IPS-18a (cell line): Measurements from ENCODE around the gene IGDCC3.

ENCODE experiments used
- H3K27ac ChIP-seq: one replicate; pipeline ENCODE4 v1.5.1; 2013; ENCODE audit warnings: low read length
- H3K27me3 ChIP-seq: one replicate; pipeline ENCODE4 v1.6.1; 2013; ENCODE audit warnings: mild to moderate bottlenecking, low read length; ENCODE audit not compliant: control insufficient read depth, insufficient read depth
- H3K36me3 ChIP-seq: one replicate; pipeline ENCODE4 v1.6.1; 2013; ENCODE audit warnings: low read depth, low read length; ENCODE audit not compliant: control insufficient read depth
- H3K4me1 ChIP-seq: one replicate; pipeline ENCODE4 v1.6.1; 2013; ENCODE audit warnings: low read depth, low read length; ENCODE audit not compliant: control insufficient read depth
- H3K4me3 ChIP-seq: one replicate; pipeline ENCODE4 v1.5.1; 2013; ENCODE audit warnings: low read length
- H3K9ac ChIP-seq: one replicate; pipeline ENCODE4 v1.6.1; 2013; ENCODE audit warnings: mild to moderate bottlenecking, low read length, moderate library complexity
- H3K9me3 ChIP-seq: one replicate; pipeline ENCODE4 v1.6.1; 2013; ENCODE audit warnings: low read depth, low read length; ENCODE audit not compliant: control insufficient read depth

The IGDCC3 gene

DNA sequence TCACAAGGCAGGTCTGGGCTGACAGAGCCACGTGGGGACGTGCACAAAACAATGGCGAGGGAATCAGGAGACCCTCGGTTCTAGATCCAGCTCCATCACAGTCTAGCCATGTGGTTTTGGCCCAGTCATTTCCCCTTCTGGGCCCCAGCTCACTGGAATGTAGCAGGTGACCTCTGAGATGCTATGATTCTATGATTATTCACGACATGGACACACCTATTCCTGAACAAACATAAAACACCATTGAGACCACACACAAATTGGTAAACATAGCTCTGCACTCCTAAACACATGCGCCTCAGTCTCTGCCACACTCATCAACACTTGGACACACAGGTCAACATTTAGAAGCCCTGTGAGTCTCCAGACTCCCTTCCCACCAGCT is 36.0 kb upstream of the IGDCC3 start:
- no peaks in the 10 kb centered on the region for H3K9me3 ChIP-seq
- H3K36me3 ChIP-seq: no peaks in the 10 kb centered on the region
- H3K4me1 ChIP-seq: peaks cover 71% of the 10 kb centered on the region
- no peak overlapping the region for H3K4me3 ChIP-seq
- H3K27ac ChIP-seq: no peak overlapping the region
- H3K27me3 ChIP-seq: no peaks in the 10 kb centered on the region
- no peak overlapping the region for H3K9ac ChIP-seq

DNA sequence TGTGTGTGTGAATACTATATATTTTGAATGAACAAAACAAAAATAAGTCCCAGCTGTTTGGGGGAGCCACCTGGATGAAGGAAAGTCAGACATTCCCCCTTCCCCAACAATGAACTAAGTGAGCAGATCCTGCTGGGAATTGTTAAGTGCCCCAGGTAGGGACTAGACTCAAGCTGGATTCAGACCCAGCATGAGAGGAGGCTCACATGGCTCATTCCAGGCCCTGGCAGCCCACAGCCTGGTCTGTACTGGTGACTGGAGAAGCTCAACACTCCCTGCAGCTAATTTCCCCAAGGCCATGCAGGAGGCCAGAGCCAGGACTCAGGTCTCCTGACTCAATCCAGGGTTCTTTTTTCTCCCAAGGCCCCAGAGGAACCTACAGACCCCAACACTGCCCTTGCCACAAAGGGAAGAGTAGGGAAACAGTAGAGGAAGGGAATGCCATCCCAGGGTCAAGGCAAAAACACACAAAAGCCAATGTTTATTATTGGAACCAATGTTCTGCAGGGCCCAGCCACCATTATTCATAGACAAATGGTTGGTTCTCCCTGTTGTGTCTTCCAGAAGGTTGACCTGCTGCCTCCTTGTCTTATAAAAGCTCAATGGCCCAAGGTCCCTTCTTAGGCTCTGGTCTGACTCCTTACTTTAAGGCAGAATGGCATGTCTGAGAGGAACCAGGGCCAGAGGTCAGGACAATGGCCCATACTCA is 35.4 kb upstream of the IGDCC3 start:
- H3K27ac ChIP-seq: no peak overlapping the region
- no peak overlapping the region for H3K4me3 ChIP-seq

DNA sequence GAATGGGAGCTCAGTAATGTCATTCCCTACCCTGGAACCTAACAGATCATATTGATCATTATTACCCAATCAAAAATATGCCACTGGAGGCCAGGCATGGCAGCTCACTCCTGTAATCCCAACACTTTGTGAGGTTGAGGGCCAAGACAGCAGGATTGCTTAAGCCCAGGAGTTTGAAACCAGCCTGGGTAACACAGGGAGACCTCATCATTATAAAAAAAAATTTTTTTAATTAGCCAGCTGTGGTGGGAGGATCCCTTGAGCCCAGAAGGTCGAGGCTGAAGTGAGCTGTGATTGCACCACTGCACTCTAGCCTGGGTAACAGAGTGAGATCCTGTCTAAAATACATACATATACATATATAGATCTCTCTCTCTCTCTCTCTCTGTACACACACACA is 34.8 kb upstream of the IGDCC3 start:
- Histone ChIP-seq H3K27me3 (no peaks in the 10 kb centered on the region), H3K27ac (no peak overlapping the region), H3K4me3 (no peak overlapping the region), H3K9ac (no peak overlapping the region), H3K9me3 (no peaks in the 10 kb centered on the region), H3K4me1 (peaks cover 59% of the 10 kb centered on the region), H3K36me3 (no peaks in the 10 kb centered on the region)

More for the DNA sequence above, 35.4 kb upstream of the IGDCC3 start:
- H3K9ac ChIP-seq: no peak overlapping the region
- no peaks in the 10 kb centered on the region for H3K36me3 ChIP-seq
- peaks cover 65% of the 10 kb centered on the region for H3K4me1 ChIP-seq
- H3K9me3 ChIP-seq: no peaks in the 10 kb centered on the region
- no peaks in the 10 kb centered on the region for H3K27me3 ChIP-seq

DNA sequence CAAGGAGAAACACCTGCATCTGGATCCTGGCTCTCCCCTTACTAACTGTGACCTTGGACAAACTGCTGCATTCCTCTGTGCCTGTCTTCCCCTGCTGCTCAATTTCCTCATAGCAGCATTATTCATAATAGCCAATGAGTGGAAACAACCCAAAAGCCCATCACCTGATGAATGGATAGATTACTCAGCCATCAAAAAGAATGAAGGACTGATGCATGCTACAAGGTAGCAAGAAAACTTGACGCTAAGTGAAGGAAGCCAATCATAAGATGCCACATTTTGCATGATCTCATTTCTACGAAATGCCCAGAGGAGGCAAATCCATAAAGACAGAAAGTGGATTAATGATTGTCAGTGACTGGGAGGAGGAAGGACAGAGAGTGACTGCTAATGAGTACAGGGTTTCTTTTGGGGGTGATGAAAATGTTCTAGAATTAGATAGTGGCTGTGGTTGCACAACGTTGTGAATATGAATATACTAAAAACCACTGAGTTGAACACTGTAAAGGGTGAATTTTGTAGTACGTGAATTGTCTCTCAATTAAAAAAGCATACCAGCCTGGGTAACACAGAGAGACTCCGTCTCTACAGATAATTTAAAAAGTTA is 33.8 kb upstream of the IGDCC3 start:
- no peak overlapping the region for H3K9ac ChIP-seq
- no peaks in the 10 kb centered on the region for H3K9me3 ChIP-seq
- H3K27ac ChIP-seq: no peak overlapping the region
- H3K27me3 ChIP-seq: no peaks in the 10 kb centered on the region
- no peaks in the 10 kb centered on the region for H3K36me3 ChIP-seq
- no peak overlapping the region for H3K4me3 ChIP-seq
- H3K4me1 ChIP-seq: peaks cover 49% of the 10 kb centered on the region

DNA sequence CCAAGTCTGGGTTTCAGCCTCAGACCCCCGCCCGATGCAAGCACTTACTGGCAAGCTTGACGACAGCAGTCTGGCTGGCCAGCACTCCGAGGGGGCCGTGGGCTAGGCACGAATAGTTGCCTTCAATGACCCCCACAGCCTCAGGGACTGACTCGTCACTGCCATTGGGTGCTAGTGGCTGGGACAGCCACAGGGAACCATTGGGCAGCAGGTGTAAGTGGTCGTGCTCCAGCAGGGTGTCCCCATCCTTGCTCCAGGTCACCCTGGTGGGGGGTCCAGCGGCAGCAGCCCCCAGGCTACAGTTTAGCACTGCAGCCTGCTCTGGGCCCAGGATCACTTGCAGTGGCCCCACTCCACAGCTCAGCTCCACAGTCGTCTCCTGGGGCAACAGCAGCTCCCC is 33.2 kb upstream of the IGDCC3 start:
- H3K9ac ChIP-seq: no peak overlapping the region
- H3K27ac ChIP-seq: no peak overlapping the region
- no peaks in the 10 kb centered on the region for H3K27me3 ChIP-seq
- no peaks in the 10 kb centered on the region for H3K9me3 ChIP-seq
- no peaks in the 10 kb centered on the region for H3K36me3 ChIP-seq
- no peak overlapping the region for H3K4me3 ChIP-seq
- H3K4me1 ChIP-seq: peaks cover 45% of the 10 kb centered on the region

DNA sequence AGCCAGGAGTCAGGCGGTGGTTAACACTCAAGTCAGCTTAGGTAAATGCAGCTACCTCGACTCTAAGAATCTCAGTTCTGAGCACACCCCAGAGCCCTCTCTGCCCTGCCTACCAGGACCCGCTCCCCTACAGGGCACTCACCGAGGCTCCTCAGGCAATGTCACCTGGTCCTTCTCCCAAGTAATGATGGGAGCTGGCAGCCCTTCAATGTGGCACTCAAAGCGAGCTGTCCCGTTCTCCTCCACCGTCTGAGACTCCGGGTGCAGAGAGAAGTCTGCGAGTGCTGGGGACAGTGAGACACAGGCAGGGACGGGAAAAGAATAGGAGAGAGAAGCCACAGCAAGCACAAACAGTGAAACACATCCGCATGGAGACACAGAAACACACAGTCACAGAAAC is 32.2 kb upstream of the IGDCC3 start:
- Histone ChIP-seq H3K36me3 (no peaks in the 10 kb centered on the region), H3K27me3 (no peaks in the 10 kb centered on the region)

DNA sequence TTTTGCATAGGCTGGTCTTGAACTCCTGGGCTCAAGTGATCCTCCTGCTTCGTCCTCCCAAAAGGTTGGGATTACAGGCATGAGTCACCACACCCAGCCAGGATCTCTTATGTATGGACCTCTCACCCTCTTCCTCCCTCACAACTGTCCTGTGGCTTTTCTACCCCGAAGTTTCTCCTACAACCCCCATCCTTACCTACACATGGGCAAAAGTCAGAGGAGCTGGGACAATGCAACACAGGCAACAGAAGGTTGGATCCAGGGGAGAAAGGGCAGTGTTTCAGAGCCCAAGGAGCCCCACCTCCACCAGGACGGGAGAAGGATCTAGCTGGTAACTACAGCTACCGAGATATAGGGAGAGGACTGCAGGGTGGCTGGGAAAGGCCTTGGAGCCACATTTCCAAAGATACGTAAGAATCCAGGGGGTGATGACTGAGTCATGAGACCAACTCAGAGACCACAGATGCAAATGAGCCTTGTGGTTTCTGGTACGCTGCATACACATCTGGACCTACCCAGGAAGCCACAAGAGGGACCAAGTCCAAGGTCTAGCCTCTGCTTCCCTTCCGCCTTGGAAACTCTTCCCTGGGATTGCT is 31.3 kb upstream of the IGDCC3 start:
- Histone ChIP-seq H3K4me3 (no peak overlapping the region), H3K36me3 (no peaks in the 10 kb centered on the region), H3K27ac (no peak overlapping the region)

More for the DNA sequence above, 32.2 kb upstream of the IGDCC3 start:
- H3K9me3 ChIP-seq: no peaks in the 10 kb centered on the region
- H3K4me3 ChIP-seq: no peak overlapping the region
- peaks cover 37% of the 10 kb centered on the region for H3K4me1 ChIP-seq
- no peak overlapping the region for H3K27ac ChIP-seq
- no peak overlapping the region for H3K9ac ChIP-seq

DNA sequence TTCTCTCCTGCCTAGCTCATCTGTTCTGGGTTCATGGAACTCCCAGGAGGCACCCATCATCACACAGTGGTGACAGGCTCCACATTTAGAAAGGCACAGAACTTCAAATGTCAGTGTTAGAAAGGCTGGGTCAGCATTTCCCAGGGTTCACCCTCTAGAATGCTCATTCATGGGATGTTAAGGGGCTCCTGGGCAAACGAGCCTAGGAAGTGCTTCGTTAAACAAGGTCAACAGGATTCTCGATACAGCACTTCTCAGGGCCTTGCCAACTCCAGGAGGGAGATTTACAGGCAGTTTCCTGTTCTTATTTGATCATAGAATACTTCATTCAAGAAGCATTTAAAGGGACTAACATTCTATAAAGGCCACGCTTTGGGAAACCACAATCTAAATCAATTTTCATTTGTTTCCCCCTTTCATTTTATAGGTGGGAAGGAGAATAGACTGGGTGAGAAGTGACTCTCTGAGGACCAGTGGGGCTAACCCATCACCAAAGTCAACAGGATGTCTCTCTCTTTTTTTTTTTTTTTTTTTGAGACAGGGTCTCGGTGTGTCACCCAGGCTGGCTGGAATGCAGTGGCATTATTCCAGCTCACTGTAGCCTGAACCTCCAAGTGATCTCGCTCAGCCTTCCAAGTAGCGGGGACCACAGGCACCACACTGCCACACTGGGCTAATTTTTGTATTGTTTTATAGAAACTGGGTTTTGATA is 30.7 kb upstream of the IGDCC3 start:
- no peaks in the 10 kb centered on the region for H3K27me3 ChIP-seq
- no peak overlapping the region for H3K9ac ChIP-seq
- H3K9me3 ChIP-seq: no peaks in the 10 kb centered on the region
- no peaks in the 10 kb centered on the region for H3K36me3 ChIP-seq
- H3K4me3 ChIP-seq: no peak overlapping the region
- H3K27ac ChIP-seq: no peak overlapping the region
- H3K4me1 ChIP-seq: peaks cover 25% of the 10 kb centered on the region

More for the DNA sequence above, 31.3 kb upstream of the IGDCC3 start:
- Histone ChIP-seq H3K4me1 (peaks cover 28% of the 10 kb centered on the region), H3K27me3 (no peaks in the 10 kb centered on the region), H3K9me3 (no peaks in the 10 kb centered on the region), H3K9ac (no peak overlapping the region)

DNA sequence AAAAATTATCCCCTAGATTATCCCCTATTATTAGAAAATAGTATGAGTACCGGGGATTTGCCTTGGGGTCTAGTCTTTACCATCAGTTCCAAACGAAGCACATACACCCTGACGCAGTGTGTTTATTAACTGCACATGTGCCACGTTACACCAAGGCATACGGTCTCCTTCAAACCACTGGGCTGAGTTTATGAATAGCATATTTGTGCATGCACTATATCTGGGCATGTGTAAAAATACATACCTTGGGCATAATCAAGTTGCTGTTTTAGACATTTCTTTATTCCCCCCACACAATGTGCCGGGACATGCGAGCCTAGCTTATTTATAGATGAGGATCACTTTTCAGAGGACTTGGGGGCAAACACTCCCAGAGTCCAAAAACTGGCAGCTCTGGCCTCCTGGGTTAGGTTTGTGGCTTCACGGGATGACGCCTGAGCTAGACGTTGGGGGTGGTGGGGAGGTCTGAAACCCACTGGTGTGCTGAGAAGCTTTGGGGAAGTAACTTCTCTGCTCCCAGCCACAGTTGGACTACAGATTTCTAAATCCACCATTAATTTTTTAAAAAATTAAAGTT is 28.7 kb upstream of the IGDCC3 start:
- H3K9ac ChIP-seq: no peak overlapping the region
- H3K27me3 ChIP-seq: no peaks in the 10 kb centered on the region
- peaks cover 20% of the 10 kb centered on the region for H3K4me1 ChIP-seq
- H3K27ac ChIP-seq: no peak overlapping the region
- H3K4me3 ChIP-seq: no peak overlapping the region
- H3K9me3 ChIP-seq: no peaks in the 10 kb centered on the region
- H3K36me3 ChIP-seq: no peaks in the 10 kb centered on the region

DNA sequence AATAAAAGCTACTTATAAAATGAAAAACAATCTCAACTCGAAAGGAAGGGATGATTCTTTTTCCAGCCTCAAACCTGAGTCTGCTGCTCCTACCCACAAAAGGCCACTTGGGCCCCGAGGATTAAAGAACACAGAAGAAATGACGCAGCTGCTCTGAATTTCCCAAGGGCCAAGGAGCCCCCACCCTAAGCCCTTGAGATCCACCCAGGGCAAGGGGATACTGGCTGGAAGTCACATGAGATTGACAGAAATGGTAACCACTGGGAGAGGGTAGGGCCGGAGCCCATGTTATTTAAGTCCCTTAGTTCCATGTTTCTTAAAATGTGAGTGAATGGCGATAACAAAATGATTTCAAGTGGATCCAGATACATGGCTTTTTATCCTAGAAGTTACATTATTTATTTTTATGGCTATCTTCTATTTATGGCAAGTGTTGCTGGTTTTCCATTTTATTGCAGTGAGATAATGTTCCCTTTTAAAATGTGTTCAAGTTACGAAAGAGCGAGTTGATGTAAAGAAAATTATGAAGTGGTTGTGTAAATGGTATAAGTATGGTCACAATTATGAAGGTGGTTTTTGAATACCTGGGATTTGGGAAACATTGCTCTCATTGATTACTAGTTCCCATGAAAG is 28.1 kb upstream of the IGDCC3 start:
- Histone ChIP-seq H3K4me3 (no peak overlapping the region), H3K27ac (no peak overlapping the region)

More for the DNA sequence above, 28.1 kb upstream of the IGDCC3 start:
- Histone ChIP-seq H3K9me3 (no peaks in the 10 kb centered on the region), H3K4me1 (peaks cover 20% of the 10 kb centered on the region), H3K9ac (no peak overlapping the region), H3K36me3 (no peaks in the 10 kb centered on the region), H3K27me3 (no peaks in the 10 kb centered on the region)
